Measurements from ENCODE around the gene CT47C1.

The CT47C1 gene

GRCh38 chrX:119073200-119073905 lies 560 bp downstream of the CT47C1 start:
- DNase-seq (ENCODE audit: low read depth in 2 of 3, low spot score in 1 of 3) = no peak

GRCh38 chrX:119073911-119074310 lies 1.1 kb downstream of the CT47C1 start:
- DNase-seq (ENCODE audit: low read depth in 2 of 3, low spot score in 1 of 3) = no peak

GRCh38 chrX:119075270-119076025 lies 2.7 kb downstream of the CT47C1 start:
- no peak for DNase-seq (ENCODE audit: low read depth in 2 of 3, low spot score in 1 of 3)

- no peak for DNase-seq (ENCODE audit: low read depth in 2 of 3, low spot score in 1 of 3)
Observed at GRCh38 chrX:119082278-119082677, 9.5 kb downstream of the CT47C1 start.

GRCh38 chrX:119084766-119085165 lies 12.0 kb downstream of the CT47C1 start:
- DNase-seq (ENCODE audit: low read depth in 2 of 3, low spot score in 1 of 3) = no peak

GRCh38 chrX:119087121-119087520 lies 14.3 kb downstream of the CT47C1 start:
- no peak for DNase-seq (ENCODE audit: low read depth in 2 of 3, low spot score in 1 of 3)

- no peak for DNase-seq (ENCODE audit: low read depth in 2 of 3, low spot score in 1 of 3)
Observed at GRCh38 chrX:119089619-119090018, 16.8 kb downstream of the CT47C1 start.

- no peak for DNase-seq (ENCODE audit: low read depth in 2 of 3, low spot score in 1 of 3)
Observed at GRCh38 chrX:119090627-119091026, 17.8 kb downstream of the CT47C1 start.

- DNase-seq (ENCODE audit: low read depth in 2 of 3, low spot score in 1 of 3) = no peak
Observed at GRCh38 chrX:119093991-119094735, 21.4 kb downstream of the CT47C1 start.

- no peak for DNase-seq (ENCODE audit: low read depth in 2 of 3, low spot score in 1 of 3)
Observed at GRCh38 chrX:119094819-119095218, 22.0 kb downstream of the CT47C1 start.

- DNase-seq (ENCODE audit: low read depth in 2 of 3, low spot score in 1 of 3) = no peak
Observed at GRCh38 chrX:119095936-119096335, 23.1 kb downstream of the CT47C1 start.

- DNase-seq (ENCODE audit: low read depth in 2 of 3, low spot score in 1 of 3) = no peak
Observed at GRCh38 chrX:119101168-119101567, 28.4 kb downstream of the CT47C1 start.

- no peak for DNase-seq (ENCODE audit: low read depth in 2 of 3, low spot score in 1 of 3)
Observed at GRCh38 chrX:119105826-119106225, 33.0 kb downstream of the CT47C1 start.

GRCh38 chrX:119107206-119107605 lies 34.4 kb downstream of the CT47C1 start:
- no peak for DNase-seq (ENCODE audit: low read depth in 2 of 3, low spot score in 1 of 3)

GRCh38 chrX:119118780-119119395 lies 46.1 kb downstream of the CT47C1 start:
- peak; percentile 14 to 35 (median 19) for DNase-seq (ENCODE audit: low read depth in 2 of 3, low spot score in 1 of 3)

- DNase-seq (ENCODE audit: low read depth in 2 of 3, low spot score in 1 of 3) = no peak
Observed at GRCh38 chrX:119121341-119121740, 48.5 kb downstream of the CT47C1 start.

All from stimulated activated CD4-positive, alpha-beta T cell treated with anti-CD3 and anti-CD28 coated beads, Interleukin-12 subunit alpha, Interleukin-12 subunit beta, amount 100 ng/mL, for 48 hours (primary cell).